ENCODE data around the gene BCDIN3D. TPM values are rescaled to one million over a fixed set of nuclear protein-coding genes. Genes with fewer than 3 reads are reported as not detected.
"Not testable (repeated sequence)": the region's sequence is repeated elsewhere in the genome, so short reads cannot be mapped to it uniquely, and the experiment has no call there.

Gene BCDIN3D
- total RNA-seq, 2 experiments from 2014 or later: 7.3 to 7.4 TPM

DNA sequence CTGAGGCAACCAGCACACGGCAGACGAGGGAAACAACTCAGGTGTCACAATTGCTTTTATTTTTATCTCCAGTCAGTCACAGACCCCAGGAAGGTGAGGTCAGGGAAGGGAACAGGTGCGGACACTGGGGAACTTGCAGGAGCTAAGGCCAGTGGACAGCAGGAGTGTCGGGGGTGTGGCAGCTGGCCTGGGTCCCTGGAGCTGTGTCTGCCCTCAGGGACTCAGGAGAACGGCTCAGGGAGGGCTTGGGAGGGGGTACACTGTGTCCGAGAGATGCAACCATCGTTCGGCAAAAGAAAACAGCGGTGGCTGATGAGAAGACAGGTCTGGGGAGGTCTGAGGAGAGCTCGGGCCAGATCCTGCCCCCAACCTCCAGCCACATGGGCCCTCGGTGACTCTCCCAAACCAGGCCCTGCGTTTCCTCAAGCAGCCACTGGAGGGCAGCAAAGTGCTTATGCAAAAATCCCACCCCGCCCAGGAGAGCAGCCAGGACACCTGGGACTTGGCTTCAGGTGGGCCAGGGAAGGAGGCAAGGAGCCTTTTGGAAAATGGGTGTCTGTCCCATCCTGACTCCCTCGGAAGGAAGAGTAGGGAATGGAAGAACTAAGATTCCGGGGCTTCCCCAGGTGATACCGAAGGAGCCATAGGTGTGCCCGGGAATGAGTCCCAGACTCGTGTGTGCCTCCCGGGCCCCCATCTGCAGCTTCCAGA is 24.1 kb upstream of the BCDIN3D start:
- ChIA-PET CTCF (interaction anchor here (0.7 to 6.5 kb wide), 24 partner anchors 11 to 189 kb away, joined by 3 to 63 read pairs (median 4); no protein-coding TSS in a partner anchor), POLR2A (no interaction called here)
- Mint-ChIP-seq H3K36me3 (ENCODE audit: low read depth) (no peaks in the 10 kb centered on the region), H3K27me3 (ENCODE audit: low read depth) (peaks cover 7% of the 10 kb centered on the region), H3K9me3 (ENCODE audit: insufficient read depth) (no peaks in the 10 kb centered on the region), H3K4me1 (ENCODE audit: low read depth) (no peaks in the 10 kb centered on the region), H3K4me3 (no peak overlapping the region), H3K27ac (no peak overlapping the region)
- DNase-seq (peak; percentile 80), ATAC-seq (peak; percentile 78)

DNA sequence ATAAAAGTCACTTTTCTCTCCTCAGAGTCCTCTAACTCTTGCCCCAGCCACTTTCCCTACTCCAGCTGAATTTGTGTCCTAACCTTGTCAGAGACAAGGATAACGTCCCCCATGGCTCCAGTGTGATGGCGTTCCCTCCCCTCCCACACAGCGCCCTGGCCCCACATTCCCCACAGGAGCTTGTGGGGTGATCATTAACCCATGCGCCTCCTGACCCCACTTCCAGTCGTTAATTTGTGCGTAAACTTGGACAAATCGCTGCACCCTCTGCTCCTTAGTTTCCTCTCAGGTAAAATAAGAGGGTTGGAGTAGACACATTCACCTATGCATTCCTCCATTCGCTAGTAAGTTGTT is 22.9 kb upstream of the BCDIN3D start:
- H3K4me3 Mint-ChIP-seq: no peak overlapping the region
- ChIA-PET CTCF (interaction anchor here (0.8 to 6.5 kb wide), 11 partner anchors 10 to 190 kb away, joined by 3 to 63 read pairs (median 6); partner anchors contain the start of gene TMBIM6), POLR2A (no interaction called here)
- peaks cover 7% of the 10 kb centered on the region for H3K27me3 Mint-ChIP-seq (ENCODE audit: low read depth)
- H3K4me1 Mint-ChIP-seq (ENCODE audit: low read depth): no peaks in the 10 kb centered on the region
- H3K9me3 Mint-ChIP-seq (ENCODE audit: insufficient read depth): no peaks in the 10 kb centered on the region
- DNase-seq (no peak), ATAC-seq (no peak)
- no peaks in the 10 kb centered on the region for H3K36me3 Mint-ChIP-seq (ENCODE audit: low read depth)
- no peak overlapping the region for H3K27ac Mint-ChIP-seq

DNA sequence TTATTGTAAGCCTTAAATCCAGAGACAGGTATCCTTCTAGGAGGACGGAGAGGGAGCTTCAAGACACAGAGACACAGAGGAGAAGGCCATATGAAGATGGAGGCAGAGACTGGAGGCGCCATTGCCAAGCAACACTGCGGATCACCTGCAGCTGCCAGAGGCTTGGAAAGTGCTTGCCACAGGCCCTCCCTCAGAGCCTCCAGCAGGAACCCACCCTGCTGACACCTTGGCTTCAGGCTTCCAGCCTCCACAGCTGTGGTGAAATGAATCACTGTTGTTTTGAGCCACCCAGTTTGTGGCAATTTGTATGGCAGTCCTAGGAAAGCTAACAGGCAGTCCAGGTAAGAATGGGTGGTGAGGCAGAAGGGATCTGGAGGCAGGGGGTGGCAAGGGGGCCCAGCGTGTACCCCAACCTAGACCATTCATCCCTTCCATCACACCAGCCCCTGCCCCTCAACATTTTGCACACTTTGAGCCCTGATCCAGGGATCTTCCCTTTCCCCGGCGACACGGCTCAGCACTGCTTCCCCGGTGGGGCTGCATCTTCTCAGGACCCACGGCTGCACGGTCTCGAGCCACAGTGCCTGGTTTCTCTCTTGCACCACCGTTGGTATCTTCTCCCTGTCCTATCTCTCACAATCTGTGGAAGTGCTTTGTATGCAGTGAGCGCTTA is 22.3 kb upstream of the BCDIN3D start:
- H3K27me3 Mint-ChIP-seq (ENCODE audit: low read depth): peaks cover 7% of the 10 kb centered on the region
- no peaks in the 10 kb centered on the region for H3K36me3 Mint-ChIP-seq (ENCODE audit: low read depth)
- ChIA-PET POLR2A (interaction anchor here (1.2 kb wide), 1 partner anchor 28 kb away, joined by 3 read pairs; no protein-coding TSS in a partner anchor), CTCF (interaction anchor here (0.8 to 6.5 kb wide), 8 partner anchors 9 to 191 kb away, joined by 3 to 63 read pairs (median 13); partner anchors contain the start of gene TMBIM6)
- no peak overlapping the region for H3K4me3 Mint-ChIP-seq
- no peak overlapping the region for H3K27ac Mint-ChIP-seq
- no peak for DNase-seq
- H3K9me3 Mint-ChIP-seq (ENCODE audit: insufficient read depth): no peaks in the 10 kb centered on the region
- no peak for ATAC-seq
- H3K4me1 Mint-ChIP-seq (ENCODE audit: low read depth): no peaks in the 10 kb centered on the region

DNA sequence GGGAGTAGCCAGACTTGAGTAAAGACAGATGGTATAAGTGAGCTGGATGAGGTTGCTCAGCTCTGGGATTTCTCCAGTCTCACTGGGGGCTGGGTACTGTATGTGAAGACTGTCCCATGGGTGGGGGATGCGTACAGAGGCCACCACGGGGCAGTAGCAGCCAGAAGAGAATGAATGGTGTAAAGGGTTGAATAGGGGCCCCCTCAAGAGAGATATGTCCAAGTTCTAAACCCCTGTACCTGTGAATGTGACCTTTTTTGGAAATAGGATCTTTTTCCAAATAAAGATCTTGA is 21.8 kb upstream of the BCDIN3D start:
- no peak for DNase-seq
- H3K9me3 Mint-ChIP-seq (ENCODE audit: insufficient read depth): no peaks in the 10 kb centered on the region
- H3K27ac Mint-ChIP-seq: no peak overlapping the region
- no peaks in the 10 kb centered on the region for H3K4me1 Mint-ChIP-seq (ENCODE audit: low read depth)
- H3K27me3 Mint-ChIP-seq (ENCODE audit: low read depth): peaks cover 7% of the 10 kb centered on the region
- ChIA-PET CTCF (interaction anchor here (0.8 to 6.5 kb wide), 6 partner anchors 14 to 123 kb away, joined by 3 to 63 read pairs (median 13); partner anchors contain the start of gene TMBIM6), POLR2A (interaction anchor here (1.2 kb wide), 1 partner anchor 29 kb away, joined by 3 read pairs; no protein-coding TSS in a partner anchor)
- no peak for ATAC-seq
- no peak overlapping the region for H3K4me3 Mint-ChIP-seq
- no peaks in the 10 kb centered on the region for H3K36me3 Mint-ChIP-seq (ENCODE audit: low read depth)

DNA sequence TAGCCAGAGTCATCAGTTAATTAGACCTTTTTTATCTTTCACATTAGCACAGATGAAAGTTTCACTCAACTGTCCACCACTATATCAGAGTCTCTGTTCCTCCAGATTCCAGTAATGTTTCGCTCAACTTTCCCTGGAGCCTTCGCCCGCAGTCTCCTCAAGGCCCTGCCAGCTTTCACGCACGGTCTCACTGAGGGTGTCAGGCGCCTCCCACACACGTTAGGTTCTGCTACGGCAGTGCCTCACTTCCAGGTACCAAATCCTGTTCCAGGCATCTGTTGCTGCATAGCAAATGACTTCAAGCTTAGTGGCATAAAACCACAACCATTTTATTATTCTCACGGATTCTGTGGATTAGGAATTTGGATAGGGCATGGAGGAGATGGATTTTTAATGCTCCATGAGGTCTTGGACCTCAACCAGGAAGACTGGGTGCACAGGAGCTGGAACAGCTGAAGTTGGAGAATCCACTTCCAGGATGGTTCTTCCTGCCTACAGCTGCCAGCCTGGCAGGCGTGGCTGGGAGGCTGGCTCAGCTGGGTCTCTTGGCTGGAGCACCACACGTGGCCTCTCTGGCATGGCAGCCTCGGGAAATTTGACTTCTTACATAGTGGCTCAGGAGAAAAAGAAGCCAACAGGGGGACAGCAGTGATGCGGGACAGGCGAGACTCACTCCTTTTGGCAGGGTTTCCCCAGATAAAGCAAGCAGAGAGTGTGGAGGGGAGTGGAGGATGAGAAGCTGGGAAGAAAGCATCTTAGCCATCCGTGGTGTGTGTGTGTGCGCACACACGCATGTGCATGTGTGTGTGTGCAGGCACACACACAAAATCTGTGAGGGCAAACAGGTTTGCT is 21.3 kb upstream of the BCDIN3D start:
- DNase-seq (no peak), ATAC-seq (no peak)
- ChIA-PET POLR2A (interaction anchor here (1.2 kb wide), 1 partner anchor 29 kb away, joined by 3 read pairs; no protein-coding TSS in a partner anchor), CTCF (interaction anchor here (0.8 to 6.5 kb wide), 4 partner anchors 13 to 103 kb away, joined by 3 to 63 read pairs (median 26); no protein-coding TSS in a partner anchor)
- no peaks in the 10 kb centered on the region for H3K36me3 Mint-ChIP-seq (ENCODE audit: low read depth)
- no peaks in the 10 kb centered on the region for H3K9me3 Mint-ChIP-seq (ENCODE audit: insufficient read depth)
- H3K27ac Mint-ChIP-seq: no peak overlapping the region
- H3K4me1 Mint-ChIP-seq (ENCODE audit: low read depth): no peaks in the 10 kb centered on the region
- peaks cover 7% of the 10 kb centered on the region for H3K27me3 Mint-ChIP-seq (ENCODE audit: low read depth)
- H3K4me3 Mint-ChIP-seq: no peak overlapping the region

DNA sequence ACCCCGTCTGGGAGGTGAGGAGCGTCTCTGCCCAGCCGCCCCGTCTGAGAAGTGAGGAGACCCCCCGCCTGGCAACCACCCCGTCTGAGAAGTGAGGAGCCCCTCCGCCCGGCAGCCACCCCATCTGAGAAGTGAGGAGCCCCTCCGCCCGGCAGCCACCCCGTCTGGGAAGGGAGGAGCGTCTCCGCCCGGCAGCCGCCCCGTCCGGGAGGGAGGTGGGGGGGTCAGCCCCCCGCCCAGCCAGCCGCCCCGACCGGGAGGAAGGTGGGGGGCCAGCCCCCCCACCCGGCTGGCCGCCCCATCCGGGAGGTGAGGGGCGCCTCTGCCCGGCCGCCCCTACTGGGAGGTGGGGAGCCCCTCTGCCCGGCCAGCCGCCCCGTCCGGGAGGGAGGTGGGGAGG is 18.0 kb upstream of the BCDIN3D start:
- CTCF ChIA-PET; H3K27ac Mint-ChIP-seq; ATAC-seq; H3K9me3 Mint-ChIP-seq (ENCODE audit: insufficient read depth); H3K4me1 Mint-ChIP-seq (ENCODE audit: low read depth); H3K4me3 Mint-ChIP-seq; DNase-seq; H3K36me3 Mint-ChIP-seq (ENCODE audit: low read depth); POLR2A ChIA-PET: not testable (repeated sequence)
- peaks cover 19% of the 10 kb centered on the region for H3K27me3 Mint-ChIP-seq (ENCODE audit: low read depth)

DNA sequence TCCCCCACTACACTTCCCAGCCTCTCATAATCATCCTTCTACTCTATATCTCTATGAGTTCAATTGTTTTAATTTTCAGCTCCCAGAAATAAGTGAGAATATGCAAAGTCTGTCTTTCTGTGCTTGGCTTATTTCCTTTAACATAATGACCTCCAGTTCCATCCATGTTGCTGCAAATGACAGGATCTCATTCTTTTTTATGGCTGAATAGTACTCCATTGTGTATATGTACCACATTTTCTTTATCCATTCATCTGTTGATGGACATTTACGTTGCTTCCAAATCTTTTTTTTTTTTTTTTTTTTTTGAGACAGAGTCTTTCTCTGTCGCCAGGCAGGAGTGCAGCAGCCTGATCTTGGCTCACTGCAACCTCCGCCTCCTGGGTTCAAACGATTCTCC is 13.0 kb upstream of the BCDIN3D start:
- peaks cover 38% of the 10 kb centered on the region for H3K27me3 Mint-ChIP-seq (ENCODE audit: low read depth)
- ATAC-seq; DNase-seq; H3K4me3 Mint-ChIP-seq; POLR2A ChIA-PET; H3K4me1 Mint-ChIP-seq (ENCODE audit: low read depth); H3K9me3 Mint-ChIP-seq (ENCODE audit: insufficient read depth); H3K27ac Mint-ChIP-seq; H3K36me3 Mint-ChIP-seq (ENCODE audit: low read depth): not testable (repeated sequence)
- CTCF ChIA-PET: interaction anchor here (4.0 kb wide), 1 partner anchor 11 kb away, joined by 23 read pairs; no protein-coding TSS in a partner anchor

DNA sequence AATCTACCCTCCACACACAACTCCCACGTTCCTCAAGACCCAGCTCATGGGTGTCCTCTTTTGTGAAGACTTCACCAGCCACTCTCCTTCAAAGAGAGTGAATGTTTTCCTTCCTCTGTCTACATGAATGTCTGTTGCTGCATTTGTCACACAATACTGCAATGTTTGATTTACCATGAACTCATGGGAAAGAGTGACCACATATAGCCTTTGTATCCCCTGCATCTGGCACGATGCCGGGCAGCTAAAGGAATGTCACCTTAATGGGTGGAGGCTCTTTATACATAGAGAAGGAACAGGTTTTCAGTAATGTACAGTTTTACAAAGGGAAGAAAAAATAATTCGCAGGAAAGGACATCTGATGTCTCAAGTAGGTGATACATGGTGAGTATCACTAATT is 12.1 kb upstream of the BCDIN3D start:
- ChIA-PET CTCF (interaction anchor here (1.6 to 4.0 kb wide), 2 partner anchors 12 to 91 kb away, joined by 5 to 23 read pairs; no protein-coding TSS in a partner anchor), POLR2A (no interaction called here)
- peaks cover 42% of the 10 kb centered on the region for H3K27me3 Mint-ChIP-seq (ENCODE audit: low read depth)
- H3K4me3 Mint-ChIP-seq: no peak overlapping the region
- H3K4me1 Mint-ChIP-seq (ENCODE audit: low read depth): no peaks in the 10 kb centered on the region
- no peaks in the 10 kb centered on the region for H3K9me3 Mint-ChIP-seq (ENCODE audit: insufficient read depth)
- no peak overlapping the region for H3K27ac Mint-ChIP-seq
- no peaks in the 10 kb centered on the region for H3K36me3 Mint-ChIP-seq (ENCODE audit: low read depth)
- no peak for ATAC-seq
- no peak for DNase-seq

DNA sequence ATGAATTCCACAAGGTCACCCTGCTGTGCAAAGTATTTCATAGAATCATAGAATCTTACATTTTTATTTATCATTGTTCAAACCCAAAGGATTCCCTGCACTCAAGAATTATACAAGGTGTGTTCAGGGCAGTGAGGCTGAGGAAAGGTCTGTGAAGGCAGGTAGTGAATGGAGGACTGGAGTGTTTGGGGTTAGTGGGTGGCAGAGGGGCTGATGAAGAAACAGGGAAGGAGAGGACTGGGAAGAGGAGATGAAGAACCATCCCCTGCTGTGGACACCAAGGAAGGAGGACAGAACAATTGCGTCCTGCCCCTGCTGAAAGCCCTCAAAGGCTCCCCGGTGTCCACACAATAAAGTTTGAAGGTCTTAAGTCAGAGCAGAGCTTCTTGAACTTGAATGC is 10.8 kb upstream of the BCDIN3D start:
- no peaks in the 10 kb centered on the region for H3K4me1 Mint-ChIP-seq (ENCODE audit: low read depth)
- CTCF ChIA-PET: interaction anchor here (1.6 to 4.0 kb wide), 2 partner anchors 13 to 92 kb away, joined by 5 to 23 read pairs; no protein-coding TSS in a partner anchor

DNA sequence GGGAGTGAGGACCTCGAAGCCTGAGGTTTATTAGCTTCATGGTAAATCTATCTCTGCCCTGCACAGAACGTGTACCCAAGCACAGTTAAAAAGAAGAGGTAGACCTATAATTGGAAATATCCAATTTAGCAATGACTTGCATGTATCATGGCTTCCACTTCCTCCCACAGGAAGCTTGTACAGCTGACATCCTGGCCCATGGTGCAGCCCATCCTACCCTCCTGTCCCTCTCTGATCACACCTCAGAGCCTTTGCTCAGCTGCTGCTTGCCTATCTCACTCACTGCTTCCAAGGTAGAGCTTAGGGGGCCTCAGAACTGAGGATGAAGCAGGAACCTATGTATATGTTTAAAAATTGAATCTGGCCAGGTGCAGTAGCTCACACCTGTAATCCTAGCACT is 4.3 kb upstream of the BCDIN3D start:
- H3K4me1 Mint-ChIP-seq (ENCODE audit: low read depth): peaks cover 31% of the 10 kb centered on the region
- no peak overlapping the region for H3K4me3 Mint-ChIP-seq
- peaks cover 4% of the 10 kb centered on the region for H3K36me3 Mint-ChIP-seq (ENCODE audit: low read depth)
- ChIA-PET POLR2A (interaction anchor here (1.3 kb wide), 1 partner anchor 106 kb away, joined by 3 read pairs; no protein-coding TSS in a partner anchor), CTCF (interaction anchor here (1.0 to 2.5 kb wide), 7 partner anchors 8 to 223 kb away, joined by 4 to 9 read pairs (median 7); partner anchors contain the start of gene TMBIM6)
- no peak for ATAC-seq
- H3K27ac Mint-ChIP-seq: peak overlapping the region; percentile 80
- H3K27me3 Mint-ChIP-seq (ENCODE audit: low read depth): peaks cover 25% of the 10 kb centered on the region
- DNase-seq: peak; percentile 52
- no peaks in the 10 kb centered on the region for H3K9me3 Mint-ChIP-seq (ENCODE audit: insufficient read depth)

More for the DNA sequence above, 10.8 kb upstream of the BCDIN3D start:
- Mint-ChIP-seq H3K9me3 (ENCODE audit: insufficient read depth) (no peaks in the 10 kb centered on the region), H3K4me3 (no peak overlapping the region), H3K27me3 (ENCODE audit: low read depth) (peaks cover 45% of the 10 kb centered on the region), H3K36me3 (ENCODE audit: low read depth) (no peaks in the 10 kb centered on the region), H3K27ac (no peak overlapping the region)
- POLR2A ChIA-PET: no interaction called here
- ATAC-seq (no peak), DNase-seq (no peak)

DNA sequence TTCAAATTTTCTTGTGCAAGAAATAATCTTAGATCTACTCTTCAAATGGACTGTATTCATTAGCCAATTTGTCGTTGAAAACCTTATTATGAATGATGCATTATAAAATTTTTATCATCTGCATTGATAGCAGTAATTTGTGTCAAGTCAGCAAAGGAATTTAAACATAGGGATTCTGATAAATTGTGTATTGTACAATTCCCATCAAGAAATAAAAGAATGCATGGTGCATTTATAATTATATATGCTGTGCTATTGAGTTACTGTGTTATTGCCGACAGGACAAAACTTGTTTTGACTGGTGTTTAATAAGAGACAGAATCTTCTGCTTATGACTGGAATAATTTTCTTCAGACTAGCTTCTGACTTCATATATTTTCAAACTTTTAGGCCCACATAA is 3.1 kb upstream of the BCDIN3D start:
- peaks cover 42% of the 10 kb centered on the region for H3K4me1 Mint-ChIP-seq (ENCODE audit: low read depth)
- H3K4me3 Mint-ChIP-seq: no peak overlapping the region
- H3K27me3 Mint-ChIP-seq (ENCODE audit: low read depth): peaks cover 17% of the 10 kb centered on the region
- DNase-seq (no peak), ATAC-seq (no peak)
- H3K27ac Mint-ChIP-seq: no peak overlapping the region
- ChIA-PET POLR2A (no interaction called here), CTCF (interaction anchor here (1.4 to 8.8 kb wide), 4 partner anchors 21 to 105 kb away, joined by 3 to 129 read pairs (median 9); partner anchors contain the start of gene TMBIM6)
- peaks cover 9% of the 10 kb centered on the region for H3K36me3 Mint-ChIP-seq (ENCODE audit: low read depth)
- H3K9me3 Mint-ChIP-seq (ENCODE audit: insufficient read depth): no peaks in the 10 kb centered on the region
